DLD1 (cell line): ENCODE measurements around the gene GNA12.
"Not testable (repeated sequence)": the region's sequence is repeated elsewhere in the genome, so short reads cannot be mapped to it uniquely, and the experiment has no call there.

Experiments used
- in situ Hi-C: cut with HindIII; loops from 2 replicates; pipeline ENCODE4 v1.10.0; 2017; ENCODE audit warnings: low sequenced_read_pairs

GNA12 gene

DNA sequence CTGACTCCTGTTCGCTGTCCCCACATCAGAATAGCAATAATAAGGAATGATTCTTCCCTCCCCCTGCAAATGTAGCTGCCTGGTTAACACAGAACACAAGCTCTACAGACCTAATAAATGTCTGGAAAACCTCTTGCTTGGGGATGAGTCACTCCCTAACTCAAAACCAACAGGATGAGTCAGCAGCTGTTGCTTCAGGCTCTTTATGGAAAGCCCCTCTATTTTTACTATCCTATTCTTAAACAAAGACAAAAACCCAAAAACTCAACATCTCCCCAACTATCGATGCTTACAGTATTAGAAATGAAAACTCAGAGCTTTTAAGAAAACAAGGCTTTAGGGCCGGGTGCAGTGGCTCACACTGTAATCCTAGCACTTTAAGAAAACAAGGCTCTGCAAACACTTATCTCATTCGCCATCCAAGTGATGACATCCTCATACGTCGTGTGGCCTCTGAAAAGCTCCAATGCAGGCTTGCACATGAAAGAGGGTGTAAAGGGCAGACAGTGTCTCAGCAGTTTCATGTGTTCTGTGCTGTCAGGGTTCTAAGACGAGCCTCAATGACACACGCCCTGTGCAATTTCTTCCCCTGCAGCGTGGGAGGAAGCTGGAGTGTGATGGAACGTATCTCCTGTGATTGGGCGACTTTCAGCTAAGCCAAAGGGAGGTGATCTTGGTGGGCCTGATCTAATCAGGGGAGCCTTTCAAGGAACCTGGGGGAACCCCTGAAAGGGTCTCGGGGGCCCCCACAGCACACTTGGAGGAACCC, 86.0 kb downstream of the GNA12 start:
- in situ Hi-C loops, result no loop called here

DNA sequence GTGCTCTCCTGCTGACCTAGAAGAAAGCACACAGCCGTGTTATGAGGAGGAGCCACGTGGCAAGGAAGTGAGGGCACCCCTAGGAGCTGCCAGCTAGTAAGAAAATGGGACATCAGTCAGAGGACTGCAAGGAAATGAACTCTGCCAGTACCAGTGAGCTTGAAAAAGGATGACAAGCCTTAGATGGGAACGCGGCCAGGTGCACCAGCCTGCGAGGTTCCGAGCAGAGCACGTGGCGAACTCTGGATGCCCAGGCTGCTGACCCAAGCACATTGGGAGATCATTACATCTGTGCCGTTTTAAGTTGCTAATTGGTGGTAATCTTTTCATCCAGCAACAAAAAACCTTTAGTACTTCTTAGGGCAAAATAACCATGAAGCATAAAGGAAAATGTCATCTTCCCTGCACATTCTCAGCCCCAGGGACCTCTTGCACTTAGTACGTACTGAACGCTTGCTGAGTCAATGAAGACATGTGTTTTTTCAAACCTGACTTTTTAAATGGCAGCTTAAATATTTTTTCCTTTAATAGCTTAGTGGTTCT, 86.7 kb downstream of the GNA12 start:
- in situ Hi-C loops, result no loop called here

DNA sequence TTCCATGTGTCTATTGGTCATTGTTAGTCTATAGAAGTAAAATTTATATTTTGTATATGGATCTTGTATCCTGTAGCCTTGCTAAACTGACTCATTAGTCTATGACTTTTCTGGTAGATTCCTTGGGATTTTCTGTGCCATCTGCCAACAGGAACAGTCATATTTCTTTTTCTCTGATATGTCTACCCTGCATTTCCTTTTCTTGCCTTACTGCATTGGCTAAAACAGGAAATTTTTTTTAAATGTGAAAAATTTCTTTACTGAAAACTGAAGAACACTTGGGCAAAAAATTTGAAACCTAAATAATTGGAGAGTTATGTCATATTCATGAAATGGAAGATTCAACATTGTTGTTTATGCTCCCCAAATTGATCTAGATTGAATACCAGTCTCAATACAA, 88.6 kb downstream of the GNA12 start:
- in situ Hi-C loops, result no loop called here

DNA sequence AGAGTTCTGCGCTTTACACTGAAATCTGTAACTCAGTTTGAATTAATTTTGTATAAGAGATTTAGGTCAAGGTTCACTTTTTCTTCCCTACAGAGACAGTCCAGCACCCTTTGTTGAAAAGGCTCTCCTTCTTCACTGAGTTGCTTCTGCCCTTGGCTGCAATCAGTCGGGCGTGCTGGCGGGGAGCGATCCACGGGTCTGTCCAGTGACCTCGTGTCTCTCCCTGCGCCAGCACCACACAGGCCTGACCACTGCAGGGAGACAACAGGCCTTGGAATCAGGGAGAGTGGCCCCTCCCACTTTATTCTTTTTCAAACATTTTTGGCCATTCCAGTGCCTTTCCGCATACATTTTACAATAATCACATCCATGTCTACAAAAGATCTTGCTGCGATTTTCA, 89.2 kb downstream of the GNA12 start:
- in situ Hi-C loops, result no loop called here

DNA sequence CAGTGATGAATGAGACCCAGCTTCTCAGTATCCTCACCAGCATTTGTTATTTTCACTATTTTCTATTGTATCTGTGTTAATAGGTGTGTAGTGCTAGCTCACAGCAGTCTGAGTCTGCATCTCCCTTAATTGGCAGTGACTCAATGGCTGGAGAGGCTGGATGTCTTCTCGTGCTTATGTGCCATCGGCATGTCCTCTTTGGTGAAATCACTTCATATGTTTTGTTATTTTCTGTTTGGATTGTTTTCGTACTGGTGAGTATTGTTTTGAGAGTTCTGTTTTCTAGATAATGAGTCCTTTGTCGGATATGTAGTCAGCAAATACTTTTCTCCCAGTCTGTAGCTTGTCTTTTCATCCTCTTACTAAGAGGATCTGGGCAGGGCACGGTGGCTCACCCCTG, 90.0 kb downstream of the GNA12 start:
- in situ Hi-C loops, result no loop called here

DNA sequence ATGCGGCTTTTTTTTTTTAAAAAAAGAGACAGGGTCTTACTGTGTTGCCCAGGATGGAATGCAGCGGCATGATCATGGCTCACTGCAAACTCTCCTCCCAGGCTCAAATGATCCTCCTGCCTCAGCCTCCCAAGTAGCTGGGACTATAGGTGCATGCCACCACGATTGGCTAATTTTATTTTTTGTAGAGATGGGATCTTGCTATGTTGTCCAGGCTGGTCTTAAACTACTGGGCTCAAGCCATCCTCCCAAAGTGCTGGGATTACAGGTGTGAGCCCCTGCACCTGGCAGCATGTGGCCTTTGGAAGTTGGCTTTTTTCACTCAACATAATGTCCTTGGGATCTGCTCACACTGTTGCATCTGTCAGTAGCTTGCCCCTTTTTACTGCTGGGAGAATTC, 91.0 kb downstream of the GNA12 start:
- in situ Hi-C loops, result no loop called here

DNA sequence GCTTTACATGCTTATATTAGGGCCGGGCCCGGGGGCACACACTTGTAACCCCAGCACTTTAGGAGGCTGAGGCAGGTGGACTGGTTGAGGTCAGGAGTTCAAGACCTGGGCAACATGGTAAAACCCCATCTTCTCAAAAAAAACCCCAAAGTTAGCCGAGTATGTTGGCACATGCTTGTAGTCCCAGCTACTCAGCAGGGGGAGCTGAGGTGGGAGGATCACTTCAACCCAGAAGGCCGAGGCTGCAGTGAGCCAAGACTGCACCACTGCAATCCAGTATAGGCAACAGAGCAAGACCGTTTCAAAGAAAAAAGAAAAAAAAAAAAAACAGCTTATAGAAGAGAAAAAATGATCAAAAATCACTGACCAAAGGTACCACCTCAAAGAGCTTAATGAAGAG, 93.0 kb downstream of the GNA12 start:
- in situ Hi-C loops, result no loop called here

DNA sequence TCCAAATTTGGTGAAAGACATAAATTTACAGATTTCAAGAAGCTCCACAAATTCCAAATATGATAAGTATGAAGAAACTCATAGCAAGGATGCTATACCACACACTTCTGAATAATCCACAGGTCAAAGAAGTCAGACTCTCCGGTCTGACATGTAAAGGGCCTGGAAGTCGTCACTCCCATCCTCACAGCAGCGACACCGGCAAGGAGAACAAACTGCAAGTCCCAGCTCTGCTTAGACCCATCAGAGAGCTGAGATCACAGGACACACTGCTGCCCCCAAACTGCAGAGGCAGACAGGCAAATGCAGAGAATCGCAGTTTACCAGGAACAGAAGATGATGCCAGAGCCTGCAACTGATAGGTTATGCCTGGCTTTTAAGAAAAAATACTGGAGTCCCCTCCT, 94.1 kb downstream of the GNA12 start:
- in situ Hi-C loops, result no loop called here

DNA sequence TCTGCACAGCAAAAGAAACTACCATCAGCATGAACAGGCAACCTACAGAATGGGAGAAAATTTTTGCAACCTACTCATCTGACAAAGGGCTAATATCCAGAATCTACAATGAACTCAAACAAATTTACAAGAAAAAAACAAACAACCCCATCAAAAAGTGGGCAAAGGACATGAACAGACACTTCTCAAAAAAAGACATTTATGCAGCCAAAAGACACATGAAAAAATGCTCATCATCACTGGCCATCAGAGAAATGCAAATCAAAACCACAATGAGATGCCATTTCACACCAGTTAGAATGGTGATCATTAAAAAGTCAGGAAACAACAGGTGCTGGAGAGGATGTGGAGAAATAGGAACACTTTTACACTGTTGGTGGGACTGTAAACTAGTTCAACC, 95.4 kb downstream of the GNA12 start:
- in situ Hi-C loops, result not testable (repeated sequence)

DNA sequence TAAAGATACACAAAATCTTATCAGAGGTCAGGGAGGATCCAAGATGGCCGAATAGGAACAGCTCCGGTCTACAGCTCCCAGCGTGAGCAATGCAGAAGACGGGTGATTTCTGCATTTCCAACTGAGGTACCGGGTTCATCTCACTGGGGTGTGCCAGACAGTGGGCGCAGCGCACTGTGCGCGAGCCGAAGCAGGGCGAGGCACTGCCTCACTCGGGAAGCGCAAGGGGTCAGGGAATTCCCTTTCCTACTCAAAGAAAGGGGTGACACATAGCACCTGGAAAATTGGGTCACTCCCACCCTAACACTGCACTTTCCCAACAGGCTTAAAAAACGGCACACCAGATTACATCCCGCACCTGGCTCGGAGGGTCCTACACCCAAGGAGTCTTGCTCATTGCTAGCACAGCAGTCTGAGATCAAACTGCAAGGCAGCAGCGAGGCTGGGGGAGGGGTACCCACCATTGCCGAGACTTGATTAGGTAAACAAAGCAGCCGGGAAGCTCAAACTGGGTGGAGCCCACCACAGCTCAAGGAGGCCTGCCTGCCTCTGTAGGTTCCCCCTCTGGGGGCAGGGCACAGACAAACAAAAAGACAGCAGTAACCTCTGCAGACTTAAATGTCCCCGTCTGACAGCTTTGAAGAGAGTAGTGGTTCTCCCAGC, 100.5 kb downstream of the GNA12 start:
- in situ Hi-C loops, result not testable (repeated sequence)

DNA sequence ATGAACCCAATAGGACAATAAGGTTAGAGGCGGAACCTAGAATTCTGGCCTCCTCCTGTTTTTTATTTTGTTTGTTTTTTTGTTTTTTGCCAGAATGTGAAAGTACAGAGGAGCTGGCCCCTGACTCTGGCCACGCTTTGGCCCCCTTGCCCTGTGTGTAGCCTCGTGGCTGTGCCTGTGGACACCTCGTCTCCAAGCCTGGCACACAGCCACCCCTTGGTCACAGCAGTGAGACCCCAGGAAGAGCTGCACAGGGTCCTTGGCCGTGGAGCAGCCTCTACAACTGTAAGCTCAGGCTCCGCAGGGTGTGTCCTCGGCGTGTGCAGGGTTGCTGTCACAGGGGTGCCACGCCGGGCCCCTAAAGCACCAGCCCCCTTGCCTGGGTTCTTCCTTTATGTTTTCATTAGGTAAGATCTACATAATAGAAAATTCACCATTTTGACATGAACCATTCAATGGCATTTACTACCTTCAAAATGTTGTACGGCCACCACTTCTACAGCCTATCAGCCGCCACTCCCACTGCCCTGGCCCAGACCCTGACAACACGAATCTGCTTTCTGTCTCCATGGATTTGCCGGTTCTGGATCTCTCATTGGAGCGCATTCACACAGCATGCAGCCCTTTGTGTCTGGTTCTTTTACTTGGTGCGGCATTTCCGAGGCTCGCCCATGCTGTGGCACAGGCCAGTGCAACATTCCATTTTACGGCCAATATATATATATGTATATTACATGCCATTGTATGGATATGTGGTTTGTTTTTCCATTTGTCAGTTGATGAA, 105.2 kb downstream of the GNA12 start:
- in situ Hi-C loops, result no loop called here

DNA sequence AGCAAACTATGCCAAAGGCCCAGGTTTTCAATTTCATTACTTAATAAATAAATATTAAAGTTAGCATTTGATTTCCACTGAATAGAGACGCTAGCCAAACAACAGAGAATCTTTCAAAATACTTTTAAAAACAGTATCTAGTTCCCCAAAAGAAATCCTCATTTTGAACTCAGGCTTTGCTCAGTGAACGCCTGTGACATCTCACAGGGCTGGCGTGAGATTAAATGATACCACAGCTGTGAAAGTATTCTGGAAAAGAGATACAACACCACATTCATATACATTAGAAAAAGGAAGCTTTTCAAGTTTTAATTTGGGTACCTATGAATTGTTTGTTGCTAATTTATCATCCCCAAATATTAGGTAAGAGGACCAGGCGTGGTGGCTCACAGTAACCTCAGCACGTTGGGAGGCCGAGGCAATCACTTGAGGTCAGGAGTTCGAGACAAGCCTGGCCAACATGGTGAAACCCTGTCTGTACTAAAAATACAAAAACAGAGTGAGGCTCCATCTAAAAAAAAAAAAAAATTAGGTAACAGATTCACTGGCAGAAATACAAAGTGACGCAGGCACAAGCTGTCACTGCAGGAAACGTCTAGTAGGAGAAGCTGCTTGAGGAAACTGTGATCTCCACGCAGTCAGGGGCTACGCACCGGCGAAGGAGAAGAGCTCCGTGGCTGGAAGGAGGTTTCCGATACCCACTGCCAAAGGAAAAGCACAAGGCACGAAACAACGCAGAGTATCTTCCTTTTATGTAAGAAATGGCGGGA, 106.2 kb downstream of the GNA12 start:
- in situ Hi-C loops, result no loop called here

DNA sequence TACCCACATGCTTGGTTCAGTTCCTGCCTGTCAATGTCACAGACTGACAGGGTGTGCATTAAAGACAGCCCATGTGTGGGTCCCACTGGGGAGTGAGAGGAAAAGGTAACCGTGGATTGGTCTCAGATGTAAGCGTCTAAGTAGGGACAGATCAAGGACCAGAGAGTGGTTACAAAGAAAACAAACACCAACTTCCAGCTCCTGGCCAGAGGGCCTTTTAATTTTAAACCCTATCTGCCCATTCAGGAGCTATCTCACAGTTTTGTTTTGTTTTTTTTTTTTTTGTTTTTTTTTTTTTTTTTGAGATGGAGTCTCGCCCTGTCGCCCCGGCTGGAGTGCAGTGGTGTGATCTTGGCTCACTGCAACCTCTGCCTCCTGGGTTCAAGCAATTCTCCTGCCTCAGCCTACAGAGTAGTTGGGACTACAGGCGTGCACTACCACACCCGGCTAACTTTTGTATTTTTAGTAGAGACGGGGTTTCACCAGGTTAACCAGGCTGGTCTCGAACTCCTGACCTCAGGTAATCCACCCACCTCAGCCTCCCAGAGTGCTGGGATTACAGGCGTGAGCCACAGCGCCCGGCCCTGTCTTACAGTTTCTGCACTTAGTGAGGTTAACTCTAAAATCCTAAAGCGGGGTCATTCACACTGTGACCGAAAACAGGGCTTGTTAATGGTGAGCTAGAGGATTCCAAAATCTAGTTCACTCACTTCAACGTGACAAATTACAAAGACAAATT, 106.9 kb downstream of the GNA12 start:
- in situ Hi-C loops, result not testable (repeated sequence)

DNA sequence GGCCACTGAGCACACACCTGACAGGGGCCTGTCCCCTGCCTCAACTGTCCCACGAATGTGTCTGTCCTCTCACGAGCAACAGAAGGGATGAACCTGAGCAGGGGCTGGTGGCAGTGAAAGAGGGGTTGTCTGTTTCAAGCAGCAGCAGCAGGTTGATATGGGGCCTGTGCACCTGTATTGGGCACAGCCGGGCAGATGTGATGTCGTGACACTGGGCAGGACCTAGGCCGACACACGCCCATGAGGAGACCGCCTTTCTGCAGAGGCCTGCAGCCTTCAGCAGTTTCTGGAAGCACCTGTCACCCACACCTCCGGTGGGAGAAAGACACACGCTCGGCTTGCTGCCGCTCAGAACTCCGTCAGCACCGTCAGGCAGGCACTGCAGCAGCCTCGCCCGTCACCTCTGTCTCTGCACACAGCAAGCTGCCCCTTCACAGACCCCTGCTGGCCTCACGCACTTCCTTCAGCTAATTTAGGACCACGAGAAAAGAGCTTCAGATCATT, 107.6 kb downstream of the GNA12 start:
- in situ Hi-C loops, result no loop called here

DNA sequence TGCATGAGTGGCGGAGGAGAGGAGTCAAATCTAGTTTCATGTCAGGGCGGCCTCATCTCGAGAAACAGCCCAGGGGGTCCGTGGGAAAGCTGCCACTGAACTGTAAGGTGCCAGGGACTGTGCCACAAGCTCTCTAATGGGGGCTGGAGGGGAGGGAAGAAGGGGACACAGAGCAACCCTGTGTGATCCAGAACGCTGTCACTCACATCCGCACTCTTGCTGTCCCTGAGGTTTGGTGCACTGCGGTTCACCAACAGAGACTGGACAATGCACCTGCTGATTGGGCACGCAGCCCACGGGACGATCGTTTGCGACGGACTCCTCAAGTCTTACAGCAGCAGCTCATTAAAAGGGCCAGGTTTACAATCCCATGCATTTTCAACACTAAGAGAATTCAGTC, 108.4 kb downstream of the GNA12 start:
- in situ Hi-C loops, result no loop called here

DNA sequence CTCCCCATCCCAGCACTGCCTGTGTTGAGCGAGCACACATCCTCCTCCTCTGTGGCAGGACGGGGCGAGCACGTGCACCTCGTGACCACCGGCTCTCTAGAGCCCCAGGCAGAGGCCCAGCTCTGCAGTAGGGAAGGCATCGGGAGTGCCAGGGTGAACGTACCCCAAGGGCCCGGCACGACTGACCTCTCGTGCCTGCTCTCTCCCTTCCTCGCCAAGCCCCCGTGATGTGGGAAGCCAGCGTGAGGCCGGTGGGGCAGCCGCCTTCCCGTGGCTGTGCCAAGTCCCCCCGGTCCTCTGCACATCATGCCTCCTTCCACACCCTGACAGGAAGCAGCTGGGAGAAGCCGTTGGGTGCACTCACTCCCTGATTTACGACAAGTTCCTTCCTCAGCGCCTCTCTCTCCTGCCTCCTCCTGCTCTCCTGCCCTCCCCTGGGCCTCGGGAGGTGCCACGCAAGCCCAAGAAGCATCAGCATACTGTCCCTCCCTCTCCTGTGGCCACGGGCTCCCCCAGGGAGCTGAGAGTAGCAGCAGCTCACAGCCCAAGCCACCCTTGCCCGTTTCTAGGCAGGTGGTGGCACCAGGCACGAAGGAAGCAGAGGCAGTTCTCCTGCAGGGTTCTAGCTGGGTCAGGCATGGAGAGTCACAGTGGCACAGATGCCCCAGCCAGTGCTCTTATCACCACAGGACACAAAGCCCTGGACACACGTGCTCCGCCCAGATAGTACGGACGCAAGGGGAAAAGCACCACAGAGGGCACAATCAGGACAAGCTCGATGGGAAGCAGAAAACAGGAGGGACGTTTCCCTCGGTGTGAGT, 109.1 kb downstream of the GNA12 start:
- in situ Hi-C loops, result no loop called here

DNA sequence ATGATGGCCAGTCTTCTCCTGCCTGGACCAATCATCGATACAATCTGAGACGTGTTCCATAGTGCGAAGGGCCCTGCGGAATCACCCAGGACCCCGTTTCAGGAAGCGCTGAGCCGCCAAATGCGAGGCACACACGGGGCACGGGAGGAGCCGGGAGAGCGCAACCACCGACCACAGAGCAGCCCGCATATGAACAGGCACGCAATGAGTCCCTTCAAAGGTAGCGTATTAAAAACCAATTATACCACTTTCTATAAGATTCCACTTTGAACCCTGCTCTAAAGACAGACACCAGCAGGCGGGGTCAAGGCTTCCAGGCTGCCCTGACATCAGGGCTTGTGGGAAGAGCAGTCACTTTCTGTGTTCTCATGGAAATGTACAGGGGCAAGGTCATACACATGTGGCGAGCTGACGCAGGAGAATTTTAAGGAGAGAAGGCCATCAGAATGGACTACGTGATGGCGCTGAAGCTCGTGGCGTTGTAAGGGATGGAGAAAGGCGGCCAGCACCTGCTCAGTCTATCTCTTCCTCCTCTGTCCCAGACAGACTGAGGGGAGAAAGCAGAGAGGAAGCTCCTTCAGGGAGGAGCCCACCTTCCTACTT, 109.9 kb downstream of the GNA12 start:
- in situ Hi-C loops, result no loop called here

DNA sequence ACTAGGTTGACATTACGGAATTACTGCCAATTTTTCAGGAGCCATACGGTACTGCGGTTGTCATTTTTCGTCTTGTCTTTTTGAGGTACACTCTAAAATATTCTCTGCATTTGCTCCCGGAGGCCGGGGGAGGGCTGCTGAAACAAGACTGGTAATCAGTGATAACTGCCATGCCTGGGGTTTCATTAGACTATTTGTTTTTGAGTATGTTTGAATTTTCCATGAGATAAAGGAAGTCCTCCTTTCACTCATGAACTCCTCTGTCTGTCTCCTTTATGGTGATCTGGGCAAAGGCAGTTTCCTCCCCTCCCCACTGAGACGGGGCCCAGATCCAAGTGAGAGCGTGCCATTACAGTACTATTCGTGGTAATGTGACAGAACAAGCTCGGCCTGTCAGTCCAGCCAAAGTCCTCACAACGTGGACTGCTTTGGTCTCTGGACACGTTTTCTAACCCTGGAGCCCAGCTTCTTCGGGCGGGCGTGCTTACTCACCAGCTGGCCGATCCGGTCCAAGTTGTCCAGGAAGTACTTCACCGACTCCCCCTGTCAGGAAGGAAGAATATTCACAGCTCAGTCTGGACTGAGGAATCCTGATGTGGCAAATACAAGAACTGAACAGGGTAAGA, 111.0 kb downstream of the GNA12 start:
- in situ Hi-C loops, result no loop called here
